ENCODE results near the gene ARMC3. TPM values are rescaled to one million over a fixed set of nuclear protein-coding genes. Genes with fewer than 3 reads are reported as not detected.

ARMC3 gene
- total and polyA plus RNA-seq, 9 of the 15 experiments (the other 6 are each of a cell fraction or from before 2014, with no cell fraction given) = 0.33 to 1.1 (median 0.62) TPM

GRCh38 chr10:23016636-23017035 lies 88.8 kb downstream of the ARMC3 start (continued):
- TF ChIP-seq ZNF232 (CRISPR knock-in tag; IDR thresholded peaks at IDR 0.05) (no peak), AFF1 (IDR thresholded peaks at IDR 0.05; ENCODE audit: low read depth in 1 of 2, partially characterized antibody in 2 of 2) (no peak)

- H3K36me3 ChIP-seq (ENCODE audit: control insufficient read depth, insufficient read depth, low read length) = no peaks in the 10 kb centered on the region
- no peaks in the 10 kb centered on the region for H3K27me3 ChIP-seq (ENCODE audit: control insufficient read depth in 2 of 2, insufficient read depth in 2 of 2, low read length in 2 of 2)
- peaks cover 9 to 18% of the 10 kb centered on the region in 2 experiments for H3K4me1 ChIP-seq (replicated peaks in 1 of 2; ENCODE audit: control insufficient read depth in 2 of 2, insufficient read depth in 2 of 2, low read length in 2 of 2)
- DNase-seq (ENCODE audit: extremely low read depth in 1 of 4, low spot score in 3 of 4) (no peak), ATAC-seq (no peak), FAIRE-seq (no peak)
- TF ChIP-seq CHAMP1 (IDR thresholded peaks at IDR 0.05) = no peak
- no peak for TF ChIP-seq RBM17 (IDR thresholded peaks at IDR 0.05; ENCODE audit: borderline replicate concordance, low read depth, low read length)
- no peak for TF ChIP-seq BRF1 (IDR thresholded peaks at IDR 0.05; ENCODE audit: borderline replicate concordance, extremely low read depth, insufficient read length)
- TF ChIP-seq TAF7 (tag; IDR thresholded peaks at IDR 0.05) = no peak
- TF ChIP-seq ZNF197 (CRISPR knock-in tag; IDR thresholded peaks at IDR 0.05; ENCODE audit: low read depth) = no peak
- TF ChIP-seq SNAPC5 (CRISPR knock-in tag; IDR thresholded peaks at IDR 0.05) = no peak
- TF ChIP-seq CEBPG (CRISPR knock-in tag; IDR thresholded peaks at IDR 0.05) = no peak
- no peak for TF ChIP-seq CEBPG (tag; conservative IDR thresholded peaks at IDR 0.05 in 1 of 2, IDR thresholded peaks at IDR 0.05 in 1 of 2)
- no peak for TF ChIP-seq PPARD (CRISPR knock-in tag; IDR thresholded peaks at IDR 0.05)
- TF ChIP-seq ZNF316 (IDR thresholded peaks at IDR 0.05) = no peak
- no peak for TF ChIP-seq ZNF551 (CRISPR knock-in tag; IDR thresholded peaks at IDR 0.05)
- no peak for TF ChIP-seq MLX (CRISPR knock-in tag; conservative IDR thresholded peaks at IDR 0.05)
- no peak overlapping the region for H2AFZ ChIP-seq (ENCODE audit: low read depth, low read length)
- ChIA-PET CTCF (ENCODE audit: low intra/inter-chr PET ratio) (no interaction called here), POLR2A (interaction anchor here (0.7 kb wide), 1 partner anchor 16 kb away, joined by 3 read pairs; no protein-coding TSS in a partner anchor)
- H3K4me2 ChIP-seq (ENCODE audit: insufficient read depth, low read length) = no peak overlapping the region
- no peak overlapping the region for H3K27ac ChIP-seq (ENCODE audit: extremely low read depth, low read depth, low read length)
- in situ Hi-C loops (cut with MboI) (no loop called here), intact Hi-C loops (cut with micrococcal nuclease) (loop anchor here (5.0 kb wide), 1 partner anchor 33 kb away; no protein-coding TSS in a partner anchor)
- H4K20me1 ChIP-seq (replicated peaks; ENCODE audit: control insufficient read depth, insufficient read depth, low read length) = no peaks in the 10 kb centered on the region
- H3K4me3 ChIP-seq = no peak overlapping the region
- BruUV-seq (replicated peaks) = no TSS peak
- no peaks in the 10 kb centered on the region for H3K79me2 ChIP-seq (ENCODE audit: control insufficient read depth, insufficient read depth, low read length)
- WGBS (ENCODE audit: insufficient coverage, low coverage, missing lambda C conversion rate) = 63% methylated on average over 6 of the region's 6 CpGs
- H3K9ac ChIP-seq (ENCODE audit: insufficient read depth in 1 of 2, low read depth in 2 of 2, low read length in 2 of 2) = no peak overlapping the region
- H3K9me1 ChIP-seq (ENCODE audit: control insufficient read depth, insufficient read depth, low read length) = no peaks in the 10 kb centered on the region
- no peaks in the 10 kb centered on the region for H3K9me3 ChIP-seq (replicated peaks; ENCODE audit: control insufficient read depth, insufficient read depth, low read depth, low read length)
These were observed 91.8 kb downstream of the ARMC3 start for GRCh38 chr10:23019633-23020032.

Measured in K562 (cell line).